Omental fat pad (tissue), 4 donors: ENCODE results near the gene SLC2A4RG. TPM values are rescaled to one million over a fixed set of nuclear protein-coding genes. Genes with fewer than 3 reads are reported as not detected.

Source experiments
- ATAC-seq: fragments of 150-250 bp; one replicate; pipeline ENCODE4 v1.9.1; 2016; ENCODE audit warnings: mild to moderate bottlenecking, moderate library complexity; ENCODE audit not compliant: low FRiP score
- DNase-seq: peaks from one replicate; pipeline ENCODE4 v3.0.0-alpha.2; 2019; ENCODE audit warnings: low spot score
- small RNA-seq: library from RNA; depleted of rRNA; stranded (forward); fragments of <200 nt; gene quantifications from one replicate; pipeline ENCODE3, GENCODE V24; 2016
- total RNA-seq, 4 donors: library from RNA; depleted of rRNA; stranded (reverse); fragments of >200 nt; gene quantifications; one replicate each; pipeline ENCODE4 v1.1.0, GENCODE V29; 2016
- TF ChIP-seq, protein P1 (sequence below), 3 donors: fragments of 450-650 bp; IDR thresholded peaks; one replicate each; pipeline ENCODE4 v1.5.1; 2016 to 2017; ENCODE audit warnings: antibody characterized with exemption in 3 of 3, mild to moderate bottlenecking in 3 of 3, moderate library complexity in 2 of 3

Gene SLC2A4RG
- total RNA-seq, 4 donors from 2014 or later: 25.3 to 82.0 (median 40.9) TPM

DNA sequence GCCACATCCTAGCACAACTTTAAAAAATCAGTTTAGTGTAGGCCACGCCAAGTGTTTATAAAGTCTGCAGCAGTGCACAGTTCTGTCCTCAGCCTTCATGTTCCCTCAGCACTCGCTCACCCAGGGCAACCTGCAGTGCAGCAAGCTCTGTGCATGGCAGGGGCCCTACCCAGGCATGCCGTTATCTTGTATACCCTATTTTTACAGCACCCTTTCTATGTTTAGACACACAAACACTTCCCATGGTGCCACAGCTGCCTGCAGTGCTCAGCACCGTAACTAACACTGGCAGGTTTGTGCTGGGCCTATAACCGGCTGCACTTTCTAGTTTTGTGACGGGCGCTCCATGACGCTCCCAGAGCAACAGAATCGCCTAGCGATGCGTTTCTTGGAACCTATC lies 47.7 kb downstream of the SLC2A4RG start:
- ATAC-seq (no peak), DNase-seq (no peak)
- TF ChIP-seq, protein P1, sequence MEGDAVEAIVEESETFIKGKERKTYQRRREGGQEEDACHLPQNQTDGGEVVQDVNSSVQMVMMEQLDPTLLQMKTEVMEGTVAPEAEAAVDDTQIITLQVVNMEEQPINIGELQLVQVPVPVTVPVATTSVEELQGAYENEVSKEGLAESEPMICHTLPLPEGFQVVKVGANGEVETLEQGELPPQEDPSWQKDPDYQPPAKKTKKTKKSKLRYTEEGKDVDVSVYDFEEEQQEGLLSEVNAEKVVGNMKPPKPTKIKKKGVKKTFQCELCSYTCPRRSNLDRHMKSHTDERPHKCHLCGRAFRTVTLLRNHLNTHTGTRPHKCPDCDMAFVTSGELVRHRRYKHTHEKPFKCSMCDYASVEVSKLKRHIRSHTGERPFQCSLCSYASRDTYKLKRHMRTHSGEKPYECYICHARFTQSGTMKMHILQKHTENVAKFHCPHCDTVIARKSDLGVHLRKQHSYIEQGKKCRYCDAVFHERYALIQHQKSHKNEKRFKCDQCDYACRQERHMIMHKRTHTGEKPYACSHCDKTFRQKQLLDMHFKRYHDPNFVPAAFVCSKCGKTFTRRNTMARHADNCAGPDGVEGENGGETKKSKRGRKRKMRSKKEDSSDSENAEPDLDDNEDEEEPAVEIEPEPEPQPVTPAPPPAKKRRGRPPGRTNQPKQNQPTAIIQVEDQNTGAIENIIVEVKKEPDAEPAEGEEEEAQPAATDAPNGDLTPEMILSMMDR (IDR thresholded peaks at IDR 0.05): no peak

DNA sequence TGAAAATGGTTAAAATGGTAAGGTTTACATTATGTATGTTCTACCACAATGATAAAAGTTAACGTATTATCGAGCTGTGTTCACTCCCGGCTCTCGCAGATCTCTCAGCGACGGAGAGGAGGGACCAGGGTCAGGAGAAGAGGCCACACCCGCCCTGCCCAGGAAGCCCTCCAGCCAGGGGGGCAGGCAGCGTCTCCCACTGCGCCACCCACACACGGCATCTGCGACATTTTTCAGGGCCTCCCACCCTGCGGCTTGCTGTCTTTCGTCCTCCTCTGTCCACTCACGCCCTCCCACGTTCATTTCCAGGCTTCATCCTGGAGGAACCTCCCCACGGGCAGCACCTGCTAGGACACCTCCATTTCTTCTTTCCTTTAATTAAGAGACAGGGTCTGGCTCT lies 48.2 kb downstream of the SLC2A4RG start:
- DNase-seq (no peak), ATAC-seq (no peak)
- TF ChIP-seq, protein P1 (IDR thresholded peaks at IDR 0.05): no peak

DNA sequence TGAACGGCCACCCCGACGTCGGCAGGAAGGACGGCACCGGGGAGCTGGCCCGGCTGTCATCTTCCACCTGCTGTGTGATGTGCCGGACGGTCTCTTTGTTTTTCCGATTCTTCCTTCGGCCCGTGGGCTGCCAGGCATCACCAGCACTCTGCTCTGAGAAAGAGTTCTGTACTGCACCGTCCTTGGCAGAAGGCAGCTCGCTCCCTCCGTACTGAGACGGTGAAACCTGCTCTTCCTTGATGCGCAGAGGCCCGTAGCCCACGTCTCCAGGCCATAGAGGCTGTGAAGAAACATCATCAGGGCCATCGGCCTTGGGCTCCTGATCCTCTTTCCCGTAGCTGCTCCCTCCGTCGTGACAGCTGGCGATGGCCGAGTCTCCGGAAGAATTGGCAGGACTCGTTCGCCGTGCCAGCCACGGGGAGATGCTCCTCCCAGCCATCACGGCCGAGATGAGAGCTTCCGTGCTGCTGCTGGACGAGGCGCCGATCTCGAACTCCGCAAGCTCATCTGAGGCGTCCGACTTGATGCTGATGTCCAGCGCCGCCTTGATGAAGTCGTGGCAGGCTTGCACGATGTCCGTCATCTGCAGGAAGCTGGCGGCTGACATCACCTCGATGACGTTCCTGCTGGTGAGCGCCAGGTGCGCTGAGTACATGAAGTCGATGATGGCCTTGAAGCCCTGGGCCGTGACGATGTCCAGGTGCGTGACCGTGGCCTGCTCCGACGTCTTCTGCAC lies 50.4 kb downstream of the SLC2A4RG start:
- DNase-seq: no peak
- ATAC-seq: no peak
- TF ChIP-seq, protein P1 (IDR thresholded peaks at IDR 0.05): no peak

DNA sequence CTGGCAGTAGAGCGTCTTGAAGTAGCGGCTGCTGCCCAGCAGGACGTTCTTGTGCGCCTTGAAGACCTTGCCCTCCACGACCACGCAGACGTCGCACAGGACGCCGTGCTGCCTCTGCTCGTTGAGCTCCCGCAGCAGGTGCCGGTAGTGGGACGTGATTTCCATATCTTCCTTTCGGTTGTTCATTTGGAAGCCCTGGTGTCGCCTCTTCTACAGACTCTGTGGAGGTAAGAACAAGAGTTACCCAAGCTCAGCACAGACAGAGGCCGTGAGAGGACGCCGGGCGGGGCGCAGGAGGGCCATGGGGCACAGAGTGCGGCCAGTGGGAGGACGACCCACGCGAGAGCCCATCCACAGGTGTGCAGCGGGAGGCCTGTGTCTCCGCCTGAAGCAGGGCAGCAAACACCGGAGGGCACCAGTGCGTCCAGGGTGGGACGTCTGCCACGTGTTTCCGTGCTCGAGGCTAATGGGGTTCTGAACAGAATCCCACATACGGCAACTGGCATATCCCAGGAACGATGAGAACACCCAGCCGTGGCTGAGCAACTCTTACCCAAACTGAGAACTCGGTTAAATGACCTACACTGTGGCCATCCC lies 51.1 kb downstream of the SLC2A4RG start:
- no peak for ATAC-seq
- TF ChIP-seq, protein P1 (IDR thresholded peaks at IDR 0.05): no peak

DNA sequence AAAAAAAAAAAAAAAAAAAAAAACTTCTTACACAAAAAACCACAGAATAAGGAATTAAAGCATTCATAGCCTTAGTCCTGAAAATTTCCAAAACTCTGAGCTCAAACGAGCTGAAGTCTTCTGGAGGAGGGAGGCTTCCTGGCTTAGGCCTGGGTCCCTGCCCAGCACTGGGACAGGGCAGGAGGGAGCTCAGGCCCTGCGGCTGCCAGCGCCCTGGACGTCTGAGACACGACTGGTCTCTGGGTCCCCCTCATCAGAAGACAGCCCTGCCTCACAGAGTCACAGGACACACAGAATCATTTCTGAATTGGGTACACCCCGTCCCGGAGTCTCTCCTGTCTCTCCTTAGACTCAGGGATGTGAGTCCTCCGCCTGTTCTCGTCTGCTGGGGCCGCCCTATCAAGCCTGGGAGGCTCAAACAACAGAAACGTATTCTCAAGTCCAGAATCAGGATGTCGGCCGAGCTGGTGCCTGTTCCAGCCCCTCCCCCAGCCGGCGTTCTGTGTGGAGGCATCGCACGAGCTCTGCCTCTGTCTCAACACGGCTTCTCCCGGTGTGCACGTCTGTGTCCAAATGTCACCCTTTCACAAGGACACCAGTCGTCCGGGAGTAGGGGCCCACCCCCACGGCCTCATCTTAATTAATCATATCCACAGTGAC lies 52.1 kb downstream of the SLC2A4RG start:
- TF ChIP-seq, protein P1 (IDR thresholded peaks at IDR 0.05): no peak
- DNase-seq: no peak
- ATAC-seq: no peak

More for the DNA sequence above, 51.1 kb downstream of the SLC2A4RG start:
- no peak for DNase-seq

DNA sequence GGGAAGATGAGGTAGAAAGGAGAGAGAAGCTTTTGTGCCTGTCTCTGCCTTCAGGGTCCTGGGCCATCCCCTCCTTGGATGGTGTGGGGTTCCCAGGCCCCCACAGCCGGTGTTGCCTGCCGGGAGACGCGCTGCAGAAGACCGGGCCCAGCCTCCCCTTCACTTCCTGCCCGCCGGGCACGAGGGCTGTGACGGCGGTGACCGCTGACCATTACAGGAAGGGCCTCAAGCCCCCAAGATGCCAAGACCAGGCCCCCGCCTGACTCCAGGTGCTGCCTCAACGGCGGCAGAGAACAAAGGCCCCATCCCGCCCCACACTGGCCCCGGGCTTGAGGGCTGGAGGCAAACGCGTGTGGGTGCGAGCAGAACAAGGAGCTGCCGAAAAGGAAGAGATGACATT lies 53.3 kb downstream of the SLC2A4RG start:
- no peak for ATAC-seq
- no peak for DNase-seq
- TF ChIP-seq, protein P1 (IDR thresholded peaks at IDR 0.05): no peak

Small RNA genes within 50 kb of the gene (small RNA-seq; reads per million reads assigned to genes)
- not detected for gene LIME1
- gene TNFRSF6B: not detected

Other genes with a start within 250 kb of the SLC2A4RG start
- gene EEF1A2, start 240.7 kb upstream of the SLC2A4RG start, total RNA-seq: 1 to 10 TPM in 3 of 4 donors, not detected in 1; 2.1 to 4.7 (median 2.8) TPM
- gene PPDPF, start 219.0 kb upstream of the SLC2A4RG start, total RNA-seq: 100 to 1,000 TPM in 1 of 4 donors, 10 to 100 TPM in 3; 22.2 to 108 (median 75.8) TPM
- gene PTK6, start 202.4 kb upstream of the SLC2A4RG start, total RNA-seq: under 1 TPM in 3 of 4 donors, not detected in 1; 0.12 to 0.63 (median 0.28) TPM
- not detected for gene SRMS, start 192.0 kb upstream of the SLC2A4RG start, total RNA-seq
- under 1 TPM in 2 of 4 donors, not detected in 2; 0.19 to 0.38 TPM for gene FNDC11, start 185.6 kb upstream of the SLC2A4RG start, total RNA-seq
- 10 to 100 TPM; 12.1 to 58.1 (median 31.8) TPM for gene HELZ2, start 165.5 kb upstream of the SLC2A4RG start, total RNA-seq
- 10 to 100 TPM in 1 of 4 donors, 1 to 10 TPM in 3; 6.6 to 12.8 (median 9.2) TPM for gene GMEB2, start 112.7 kb upstream of the SLC2A4RG start, total RNA-seq
- 10 to 100 TPM in 2 of 4 donors, 1 to 10 TPM in 2; 7.6 to 17.4 (median 12.0) TPM for gene STMN3, start 86.4 kb upstream of the SLC2A4RG start, total RNA-seq
- 10 to 100 TPM; 10.2 to 34.4 (median 21.6) TPM for gene RTEL1, start 81.5 kb upstream of the SLC2A4RG start, total RNA-seq
- gene TNFRSF6B, start 43.1 kb upstream of the SLC2A4RG start, total RNA-seq: 10 to 100 TPM; 10.5 to 91.9 (median 12.3) TPM
- gene ARFRP1, start 31.8 kb upstream of the SLC2A4RG start, total RNA-seq: 10 to 100 TPM; 25.5 to 44.3 (median 40.9) TPM
- 10 to 100 TPM; 13.2 to 34.5 (median 20.6) TPM for gene ZGPAT, start 31.7 kb upstream of the SLC2A4RG start, total RNA-seq
- 10 to 100 TPM in 2 of 4 donors, 1 to 10 TPM in 2; 7.4 to 21.1 (median 14.0) TPM for gene LIME1, start 3.1 kb upstream of the SLC2A4RG start, total RNA-seq
- 10 to 100 TPM; 11.1 to 65.3 (median 17.8) TPM for gene ZBTB46, start 91.5 kb downstream of the SLC2A4RG start, total RNA-seq
- not detected for gene ABHD16B, start 121.7 kb downstream of the SLC2A4RG start, total RNA-seq
- gene TPD52L2, start 125.5 kb downstream of the SLC2A4RG start, total RNA-seq: 100 to 1,000 TPM; 102 to 131 (median 113) TPM
- 10 to 100 TPM; 29.9 to 56.3 (median 45.4) TPM for gene DNAJC5, start 155.3 kb downstream of the SLC2A4RG start, total RNA-seq
- 10 to 100 TPM; 25.7 to 48.9 (median 30.3) TPM for gene UCKL1, start 216.6 kb downstream of the SLC2A4RG start, total RNA-seq
- gene ZNF512B, start 230.2 kb downstream of the SLC2A4RG start, total RNA-seq: 1 to 10 TPM; 6.4 to 9.8 (median 7.2) TPM
- 1 to 10 TPM in 1 of 4 donors, under 1 TPM in 2, not detected in 1; 0.48 to 1.2 (median 0.84) TPM for gene SAMD10, start 239.9 kb downstream of the SLC2A4RG start, total RNA-seq
- 10 to 100 TPM; 34.7 to 43.8 (median 40.2) TPM for gene PRPF6, start 241.4 kb downstream of the SLC2A4RG start, total RNA-seq